ENCODE results near the gene RASAL3.
A peak's percentile ranks its signal among the peaks of the same experiment; 100 is the strongest.

Gene RASAL3

DNA sequence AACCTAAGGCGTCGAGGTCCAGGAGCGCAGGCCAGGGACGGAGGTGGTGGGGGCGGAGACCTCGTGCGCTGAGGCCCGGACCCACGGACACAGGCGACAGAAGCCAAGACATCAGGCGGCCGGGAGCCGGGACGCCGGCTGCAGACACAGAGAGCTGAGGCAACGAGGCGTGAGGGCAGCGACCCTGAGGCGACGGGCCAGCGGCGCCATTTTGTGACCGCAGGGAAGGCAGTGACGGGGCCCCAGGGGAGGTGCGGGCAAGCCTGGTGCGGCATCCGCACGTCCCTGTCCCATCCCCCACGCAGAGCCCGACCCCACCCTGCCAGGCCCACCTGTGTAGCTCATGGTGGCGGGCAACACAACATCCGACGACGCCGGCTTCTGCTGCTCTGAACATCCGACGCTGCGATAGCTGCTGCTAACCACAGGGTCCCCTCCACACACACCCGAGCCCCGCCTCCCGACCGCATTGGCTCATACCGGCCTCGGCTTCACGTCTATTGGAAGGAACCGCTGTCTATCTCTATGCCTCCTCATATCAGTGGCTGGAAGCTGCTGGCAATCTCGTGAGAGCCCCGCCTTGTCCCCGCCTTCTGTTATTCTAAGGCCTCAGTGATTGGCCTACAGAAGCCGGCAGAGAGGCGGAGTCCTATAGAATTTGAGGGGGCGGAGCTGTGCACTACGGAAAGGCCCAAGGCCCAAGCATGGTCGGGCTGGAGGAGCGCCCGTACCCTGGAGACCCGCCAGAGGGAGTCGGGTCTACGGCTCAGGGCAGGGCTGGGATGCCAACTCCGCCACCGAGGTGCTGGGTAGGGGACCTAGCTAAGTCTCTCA, 45.5 kb downstream of the RASAL3 start, which contains the start of gene AKAP8L (continued):
- TF ChIP-seq ZNF146 (tag by site-specific recombination; IDR thresholded peaks at IDR 0.05) (peak; percentile 66), ZNF292 (tag by site-specific recombination; IDR thresholded peaks at IDR 0.05; ENCODE audit: borderline replicate concordance, low read depth) (no peak), YY2 (tag by site-specific recombination; IDR thresholded peaks at IDR 0.05) (peak; percentile 88), REPIN1 (tag by site-specific recombination; IDR thresholded peaks at IDR 0.05; ENCODE audit: low read depth) (peak; percentile 84; the same call in 1 of the 2 replicates), ZEB2 (tag by site-specific recombination; IDR thresholded peaks at IDR 0.05) (peak; percentile 55), EGR2 (tag by site-specific recombination; IDR thresholded peaks at IDR 0.05; ENCODE audit: low read depth) (peak; percentile 32; the same call in 1 of the 2 replicates), ZNF677 (tag by site-specific recombination; IDR thresholded peaks at IDR 0.05) (no peak), ZNF660 (tag by site-specific recombination; IDR thresholded peaks at IDR 0.05) (peak; percentile 15; the same call in 1 of the 2 replicates), ZFP41 (tag by site-specific recombination; IDR thresholded peaks at IDR 0.05; ENCODE audit: borderline replicate concordance) (no peak), ZNF510 (tag by site-specific recombination; IDR thresholded peaks at IDR 0.05; ENCODE audit: insufficient replicate concordance) (no peak), ZNF114 (tag by site-specific recombination; IDR thresholded peaks at IDR 0.05) (no peak), ZNF274 (IDR thresholded peaks at IDR 0.05; ENCODE audit: low read length) (no peak), ZNF274 (tag by site-specific recombination; IDR thresholded peaks at IDR 0.05; ENCODE audit: borderline replicate concordance) (no peak), GLIS2 (tag by site-specific recombination; IDR thresholded peaks at IDR 0.05) (peak; percentile 68), GLI4 (tag by site-specific recombination; IDR thresholded peaks at IDR 0.05) (peak; percentile 88), ZNF391 (tag by site-specific recombination; IDR thresholded peaks at IDR 0.05; ENCODE audit: borderline replicate concordance, low read depth) (peak; percentile 92; the same call in 1 of the 2 replicates), ZNF791 (tag by site-specific recombination; IDR thresholded peaks at IDR 0.05) (no peak), ZNF76 (tag by site-specific recombination; IDR thresholded peaks at IDR 0.05; ENCODE audit: borderline replicate concordance, low read depth) (peak; percentile 66; the same call in 1 of the 2 replicates), ZNF133 (tag by site-specific recombination; IDR thresholded peaks at IDR 0.05) (no peak), ZNF560 (tag by site-specific recombination; IDR thresholded peaks at IDR 0.05; ENCODE audit: borderline replicate concordance) (no peak), ZNF785 (tag by site-specific recombination; IDR thresholded peaks at IDR 0.05) (peak; percentile 84), ZNF561 (tag by site-specific recombination; IDR thresholded peaks at IDR 0.05; ENCODE audit: borderline replicate concordance) (peak; percentile 63; the same call in 1 of the 2 replicates), ZNF549 (tag by site-specific recombination; IDR thresholded peaks at IDR 0.05) (no peak), ZNF37A (tag by site-specific recombination; IDR thresholded peaks at IDR 0.05) (no peak), ZNF24 (tag by site-specific recombination; IDR thresholded peaks at IDR 0.05) (peak; percentile 46; the same call in 1 of the 2 replicates), TCF7L2 (IDR thresholded peaks at IDR 0.05; ENCODE audit: borderline replicate concordance, low read depth, low read length) (no peak), ZNF394 (tag by site-specific recombination; IDR thresholded peaks at IDR 0.05; ENCODE audit: borderline replicate concordance) (peak; percentile 54; the same call in 1 of the 2 replicates), ZNF521 (tag by site-specific recombination; IDR thresholded peaks at IDR 0.05) (no peak), ZNF155 (tag by site-specific recombination; IDR thresholded peaks at IDR 0.05) (no peak), PRDM1 (tag by site-specific recombination; IDR thresholded peaks at IDR 0.05) (no peak), KLF8 (tag by site-specific recombination; IDR thresholded peaks at IDR 0.05) (peak; percentile 85), SCRT2 (tag by site-specific recombination; IDR thresholded peaks at IDR 0.05) (peak; percentile 89)
- TF ChIP-seq, protein P1, sequence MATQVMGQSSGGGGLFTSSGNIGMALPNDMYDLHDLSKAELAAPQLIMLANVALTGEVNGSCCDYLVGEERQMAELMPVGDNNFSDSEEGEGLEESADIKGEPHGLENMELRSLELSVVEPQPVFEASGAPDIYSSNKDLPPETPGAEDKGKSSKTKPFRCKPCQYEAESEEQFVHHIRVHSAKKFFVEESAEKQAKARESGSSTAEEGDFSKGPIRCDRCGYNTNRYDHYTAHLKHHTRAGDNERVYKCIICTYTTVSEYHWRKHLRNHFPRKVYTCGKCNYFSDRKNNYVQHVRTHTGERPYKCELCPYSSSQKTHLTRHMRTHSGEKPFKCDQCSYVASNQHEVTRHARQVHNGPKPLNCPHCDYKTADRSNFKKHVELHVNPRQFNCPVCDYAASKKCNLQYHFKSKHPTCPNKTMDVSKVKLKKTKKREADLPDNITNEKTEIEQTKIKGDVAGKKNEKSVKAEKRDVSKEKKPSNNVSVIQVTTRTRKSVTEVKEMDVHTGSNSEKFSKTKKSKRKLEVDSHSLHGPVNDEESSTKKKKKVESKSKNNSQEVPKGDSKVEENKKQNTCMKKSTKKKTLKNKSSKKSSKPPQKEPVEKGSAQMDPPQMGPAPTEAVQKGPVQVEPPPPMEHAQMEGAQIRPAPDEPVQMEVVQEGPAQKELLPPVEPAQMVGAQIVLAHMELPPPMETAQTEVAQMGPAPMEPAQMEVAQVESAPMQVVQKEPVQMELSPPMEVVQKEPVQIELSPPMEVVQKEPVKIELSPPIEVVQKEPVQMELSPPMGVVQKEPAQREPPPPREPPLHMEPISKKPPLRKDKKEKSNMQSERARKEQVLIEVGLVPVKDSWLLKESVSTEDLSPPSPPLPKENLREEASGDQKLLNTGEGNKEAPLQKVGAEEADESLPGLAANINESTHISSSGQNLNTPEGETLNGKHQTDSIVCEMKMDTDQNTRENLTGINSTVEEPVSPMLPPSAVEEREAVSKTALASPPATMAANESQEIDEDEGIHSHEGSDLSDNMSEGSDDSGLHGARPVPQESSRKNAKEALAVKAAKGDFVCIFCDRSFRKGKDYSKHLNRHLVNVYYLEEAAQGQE (tag by site-specific recombination; IDR thresholded peaks at IDR 0.05) = 0 out of 2 replicates have a peak, but pooled peaks have one; percentile 53
- TF ChIP-seq, protein P2, sequence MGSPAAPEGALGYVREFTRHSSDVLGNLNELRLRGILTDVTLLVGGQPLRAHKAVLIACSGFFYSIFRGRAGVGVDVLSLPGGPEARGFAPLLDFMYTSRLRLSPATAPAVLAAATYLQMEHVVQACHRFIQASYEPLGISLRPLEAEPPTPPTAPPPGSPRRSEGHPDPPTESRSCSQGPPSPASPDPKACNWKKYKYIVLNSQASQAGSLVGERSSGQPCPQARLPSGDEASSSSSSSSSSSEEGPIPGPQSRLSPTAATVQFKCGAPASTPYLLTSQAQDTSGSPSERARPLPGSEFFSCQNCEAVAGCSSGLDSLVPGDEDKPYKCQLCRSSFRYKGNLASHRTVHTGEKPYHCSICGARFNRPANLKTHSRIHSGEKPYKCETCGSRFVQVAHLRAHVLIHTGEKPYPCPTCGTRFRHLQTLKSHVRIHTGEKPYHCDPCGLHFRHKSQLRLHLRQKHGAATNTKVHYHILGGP (tag by site-specific recombination; IDR thresholded peaks at IDR 0.05) = no peak
- TF ChIP-seq, protein P3, sequence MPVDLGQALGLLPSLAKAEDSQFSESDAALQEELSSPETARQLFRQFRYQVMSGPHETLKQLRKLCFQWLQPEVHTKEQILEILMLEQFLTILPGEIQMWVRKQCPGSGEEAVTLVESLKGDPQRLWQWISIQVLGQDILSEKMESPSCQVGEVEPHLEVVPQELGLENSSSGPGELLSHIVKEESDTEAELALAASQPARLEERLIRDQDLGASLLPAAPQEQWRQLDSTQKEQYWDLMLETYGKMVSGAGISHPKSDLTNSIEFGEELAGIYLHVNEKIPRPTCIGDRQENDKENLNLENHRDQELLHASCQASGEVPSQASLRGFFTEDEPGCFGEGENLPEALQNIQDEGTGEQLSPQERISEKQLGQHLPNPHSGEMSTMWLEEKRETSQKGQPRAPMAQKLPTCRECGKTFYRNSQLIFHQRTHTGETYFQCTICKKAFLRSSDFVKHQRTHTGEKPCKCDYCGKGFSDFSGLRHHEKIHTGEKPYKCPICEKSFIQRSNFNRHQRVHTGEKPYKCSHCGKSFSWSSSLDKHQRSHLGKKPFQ (tag by site-specific recombination; IDR thresholded peaks at IDR 0.05) = no peak
